SHP77 treated with DMSO at 0.1 percent for 48 hours (cell line): ENCODE data around the gene ETS1.
A peak's percentile ranks its signal among the peaks of the same experiment; 100 is the strongest.

Source experiments
- DNase-seq: peaks from one replicate; lab custom pipeline; 2025; lab: John Stamatoyannopoulos, UW

ETS1 gene

DNA sequence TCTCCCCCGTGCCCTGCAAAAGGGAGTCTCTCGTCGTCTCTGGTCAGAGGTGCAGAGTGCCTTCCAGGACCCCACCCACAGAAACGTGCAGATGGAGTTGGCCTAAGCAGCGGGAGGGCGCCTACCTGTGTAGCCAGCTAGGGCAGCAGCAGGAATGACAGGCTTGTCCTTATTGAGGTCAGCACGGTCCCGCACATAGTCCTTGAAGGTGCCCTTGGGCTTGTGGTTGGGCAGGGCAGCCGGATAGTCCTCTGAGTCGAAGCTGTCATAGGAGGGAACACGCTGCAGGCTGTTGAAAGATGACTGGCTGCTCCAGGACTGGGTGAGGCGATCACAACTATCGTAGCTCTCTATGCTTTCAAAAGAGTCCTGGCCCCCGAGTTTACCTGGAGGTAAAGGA lies 107.3 kb downstream of the ETS1 start:
- no peak for DNase-seq

DNA sequence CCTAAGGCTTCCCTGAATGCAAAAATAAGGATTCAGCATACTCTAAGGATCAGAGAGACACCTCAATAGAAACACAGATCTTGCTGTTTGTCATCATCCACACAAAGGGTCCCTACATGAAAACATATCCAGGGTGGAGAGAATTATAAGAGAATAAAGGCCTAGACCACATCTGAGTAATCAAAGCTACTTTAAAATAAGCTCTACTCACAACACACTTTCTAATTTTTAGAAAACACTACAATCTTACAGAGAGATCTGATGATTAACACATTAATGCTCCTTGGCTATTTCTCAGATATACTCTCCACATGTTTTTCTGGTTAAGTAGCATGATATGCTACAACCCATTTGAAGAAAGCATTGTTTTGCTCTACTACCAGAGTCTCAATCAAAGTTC lies 108.2 kb downstream of the ETS1 start:
- DNase-seq: no peak

DNA sequence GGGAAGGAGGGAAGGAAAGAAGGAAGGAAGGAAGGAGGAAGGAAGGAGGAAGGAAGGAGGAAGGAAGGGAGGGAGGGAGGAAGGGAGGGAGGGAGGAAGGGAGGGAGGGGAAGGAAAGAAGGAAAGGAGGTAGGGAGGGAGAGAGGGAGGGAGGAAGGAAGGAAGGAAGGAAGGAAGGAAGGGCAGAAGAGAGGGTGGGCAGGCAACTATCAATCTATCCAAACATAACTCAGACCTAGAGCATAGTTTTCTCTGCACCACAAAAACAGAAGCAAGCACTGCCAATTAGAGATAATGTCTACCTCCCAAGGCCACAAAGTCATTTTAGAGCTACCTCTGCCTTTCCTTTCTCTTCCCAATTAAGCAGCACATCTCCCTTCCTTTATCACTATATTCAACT lies 109.1 kb downstream of the ETS1 start:
- DNase-seq: no peak

DNA sequence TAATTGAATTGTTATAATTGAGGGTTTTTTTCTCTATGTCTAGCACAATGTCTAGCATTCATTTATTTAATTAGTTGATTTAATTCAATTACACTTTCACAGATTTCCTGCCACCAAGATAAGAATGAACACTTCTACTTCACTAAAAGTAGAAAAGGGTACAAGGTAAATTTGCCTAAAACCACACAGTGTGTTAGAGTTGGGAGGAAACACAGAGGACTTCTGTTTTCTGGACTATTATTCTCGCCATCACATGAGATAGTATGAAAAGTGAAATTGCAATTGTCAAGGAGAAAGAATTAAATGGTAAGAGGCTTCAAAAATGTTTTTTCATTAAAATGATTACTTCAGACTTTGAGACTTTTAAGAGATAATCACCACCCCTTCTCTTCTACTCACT lies 109.5 kb downstream of the ETS1 start:
- no peak for DNase-seq

DNA sequence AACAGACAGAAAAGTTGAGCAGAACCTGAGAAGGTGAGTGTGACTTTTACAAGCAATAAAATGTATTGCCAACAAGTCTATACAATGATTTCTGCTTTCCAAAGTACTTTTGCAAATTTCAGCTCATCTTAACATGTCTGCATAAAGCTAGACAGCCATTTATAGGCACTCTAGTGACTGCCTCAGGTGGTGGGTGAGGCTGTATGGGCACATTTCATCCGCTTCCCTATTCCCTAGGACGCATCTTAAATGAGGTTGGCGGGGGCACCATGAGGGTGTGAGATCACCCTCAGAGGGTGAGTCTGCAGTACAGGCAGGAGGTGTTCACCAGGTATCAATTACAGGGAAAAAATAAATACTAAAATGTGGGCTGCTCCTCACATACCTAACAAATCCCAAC lies 110.1 kb downstream of the ETS1 start:
- no peak for DNase-seq

DNA sequence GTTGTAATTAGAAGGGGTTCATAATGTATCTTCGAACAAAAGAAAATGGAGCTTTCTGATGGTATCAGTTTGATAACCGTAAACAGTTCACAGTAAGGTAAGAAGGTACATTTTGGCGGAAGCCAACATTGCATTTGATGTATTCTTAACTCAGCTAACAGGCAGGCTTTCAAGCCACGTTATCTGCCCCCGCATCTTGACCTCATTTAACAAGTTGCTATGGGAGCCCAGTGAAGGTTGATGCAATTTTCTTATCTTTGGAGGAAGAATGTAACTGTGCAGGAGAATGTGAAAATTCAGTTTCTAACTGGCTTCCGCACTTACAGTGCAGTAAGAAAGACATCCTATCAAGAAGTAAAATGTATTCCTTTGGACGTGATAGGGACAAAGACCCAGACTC lies 110.6 kb downstream of the ETS1 start:
- DNase-seq: no peak

DNA sequence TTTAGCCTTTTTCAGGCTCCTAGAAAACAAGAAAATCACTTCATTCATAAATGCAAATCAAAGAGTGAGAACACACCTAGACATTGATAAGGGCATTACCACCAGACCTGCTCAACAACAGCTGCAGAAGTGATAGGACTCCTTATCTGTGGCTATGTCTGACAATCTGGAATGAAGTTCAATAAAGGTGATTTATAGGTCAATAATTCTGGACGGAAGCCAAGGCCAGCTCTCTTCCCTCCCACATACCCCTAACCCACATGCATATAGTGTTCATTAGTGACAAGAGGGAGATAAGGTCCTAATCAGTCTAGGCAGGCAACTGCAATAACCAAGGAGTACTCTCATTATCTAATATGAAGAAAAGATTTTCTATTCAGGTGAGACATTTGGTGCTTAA lies 111.3 kb downstream of the ETS1 start:
- DNase-seq: no peak

DNA sequence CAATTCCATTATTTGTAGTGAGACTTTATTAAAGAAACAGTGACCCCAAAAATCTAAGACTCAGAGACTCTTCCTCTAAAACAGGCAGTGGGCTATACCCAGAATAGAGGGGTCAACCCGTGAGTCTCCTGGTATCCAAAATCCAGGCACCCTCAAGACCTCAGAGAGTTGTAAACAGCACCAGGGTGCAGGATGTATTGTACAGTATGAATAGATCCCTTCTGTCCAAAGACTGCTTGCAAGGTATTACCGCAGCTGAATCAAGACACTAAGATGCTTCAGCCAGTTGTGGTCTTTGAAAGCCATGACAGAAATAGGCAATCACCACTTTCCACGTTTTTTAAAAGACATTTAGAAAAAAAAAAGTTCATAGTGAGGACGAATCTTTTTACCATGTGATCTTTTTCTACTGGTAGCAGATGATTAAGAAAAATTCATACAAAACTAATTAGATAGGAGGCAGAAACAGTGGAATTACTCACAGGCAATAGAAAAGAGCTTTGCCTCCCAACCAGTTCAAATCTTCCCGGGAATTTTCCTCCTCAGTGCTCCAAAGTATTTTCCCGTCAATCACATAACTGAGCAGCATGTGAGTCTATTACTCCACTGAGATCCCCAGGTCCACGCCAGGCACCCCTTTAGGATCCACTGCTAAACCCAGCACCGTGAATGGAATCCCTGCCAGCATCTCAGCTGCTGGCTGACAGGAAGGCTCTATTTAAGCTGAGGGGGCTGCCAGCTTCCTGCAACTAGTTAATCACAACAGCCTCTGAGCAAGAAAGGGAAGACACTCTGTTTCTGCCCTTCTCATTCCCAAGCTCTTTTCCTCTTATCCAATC lies 113.1 kb downstream of the ETS1 start:
- no peak for DNase-seq

DNA sequence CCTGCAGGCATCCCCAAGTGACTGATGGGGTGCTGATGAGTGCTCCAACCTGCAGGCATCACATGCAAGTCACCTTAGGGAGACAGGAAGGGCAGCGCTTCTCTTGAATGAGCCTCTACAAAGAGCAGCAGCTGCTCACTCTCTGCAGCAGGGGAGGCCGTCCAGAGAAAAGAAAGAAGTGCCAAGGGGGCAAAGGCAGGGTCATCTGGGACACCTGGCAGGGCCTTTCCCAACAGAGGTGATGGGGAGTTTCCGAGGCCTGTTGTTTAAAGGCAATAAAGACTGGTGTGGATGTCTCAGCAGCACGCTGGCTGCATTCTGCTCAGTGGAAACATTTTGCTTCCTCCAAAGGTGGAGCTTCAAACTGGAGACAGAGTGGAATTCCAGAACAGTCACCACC lies 113.7 kb downstream of the ETS1 start:
- DNase-seq: peak; percentile 49

DNA sequence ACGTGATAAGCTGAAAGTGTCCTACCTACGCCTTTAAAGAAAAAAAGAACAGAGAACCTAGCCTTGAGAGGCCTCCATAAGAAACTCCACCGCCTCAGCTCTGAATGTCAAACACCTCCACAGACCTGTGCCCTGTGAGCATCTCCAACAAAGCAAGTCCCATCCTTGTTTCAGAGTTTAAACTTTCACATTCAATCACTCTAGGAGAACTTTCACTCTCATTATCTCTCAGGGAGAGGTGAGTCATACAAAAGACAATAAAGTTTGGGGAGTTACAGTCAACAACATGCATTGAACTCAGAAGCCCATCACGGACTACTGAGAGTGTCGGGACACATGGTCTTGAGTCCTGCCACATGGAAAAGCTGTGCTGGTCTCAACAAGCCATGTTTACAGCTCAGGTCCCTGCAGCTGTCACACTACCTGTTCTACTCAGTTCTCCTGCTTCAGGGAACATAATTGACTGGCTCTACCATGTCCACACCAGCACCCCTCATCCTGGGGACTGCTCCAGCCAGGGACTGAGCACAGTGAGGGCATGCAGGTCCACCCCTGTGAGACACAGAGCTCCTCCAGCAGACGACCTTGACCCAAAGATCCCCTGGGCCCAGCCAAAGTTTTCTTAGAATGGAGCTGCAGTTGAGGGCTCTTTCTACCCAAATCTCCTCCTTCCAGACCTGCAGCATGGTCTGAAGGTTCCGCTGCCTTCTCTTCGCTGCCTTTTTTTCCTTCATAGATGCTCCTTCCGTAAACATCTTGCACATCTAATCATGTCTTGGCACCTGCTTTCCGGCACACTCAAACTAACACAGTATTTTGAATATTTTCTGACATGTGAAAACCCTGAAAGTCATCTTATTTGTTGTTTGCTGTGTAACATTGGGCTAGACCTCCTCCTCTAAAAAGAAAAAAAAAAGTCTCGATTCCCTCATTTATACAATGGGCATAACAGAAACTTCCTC lies 114.9 kb downstream of the ETS1 start:
- DNase-seq: no peak

DNA sequence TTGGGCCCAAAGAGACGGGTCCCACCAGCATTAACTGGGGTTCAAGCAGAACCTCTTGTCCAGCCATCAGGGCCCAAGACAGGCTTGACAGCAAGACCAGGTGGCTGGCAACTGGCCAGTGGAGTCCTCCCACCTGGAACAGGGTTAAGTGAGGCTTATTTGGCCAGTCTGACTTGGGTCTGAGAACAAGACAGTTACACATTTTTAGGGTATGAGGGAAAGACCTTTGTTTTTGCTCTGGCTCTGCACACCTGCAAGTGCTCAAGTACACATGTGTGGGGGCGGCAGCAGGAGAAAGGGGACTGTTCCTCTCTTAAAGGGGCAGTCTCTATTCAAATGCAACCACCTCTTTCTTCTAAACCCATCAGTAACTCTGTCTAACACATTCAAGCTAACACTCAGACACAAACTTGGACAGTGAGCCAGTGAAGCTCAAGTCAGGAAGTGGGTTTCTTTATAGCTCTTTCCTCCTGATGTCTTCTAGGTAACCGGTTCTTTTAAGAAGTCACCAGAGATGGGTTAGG lies 116.2 kb downstream of the ETS1 start:
- no peak for DNase-seq

DNA sequence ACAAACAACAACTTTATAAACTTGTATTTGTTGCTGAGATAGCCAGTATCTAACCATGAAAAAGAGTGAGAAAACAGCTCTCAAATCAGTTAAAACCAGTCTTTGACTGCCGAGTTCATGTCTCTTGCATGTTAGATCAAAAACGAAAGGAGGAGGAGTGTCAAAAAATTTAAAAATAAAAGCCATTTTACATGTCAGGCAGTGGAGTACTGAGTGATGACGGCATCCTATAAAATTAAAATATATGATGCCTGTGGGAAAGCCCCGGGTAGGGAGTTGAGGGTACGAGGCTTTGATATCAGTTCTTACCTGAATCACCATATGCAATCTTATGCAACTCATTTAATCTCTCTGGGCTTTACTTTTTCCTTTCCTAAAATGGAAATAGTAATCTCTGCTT lies 117.3 kb downstream of the ETS1 start:
- no peak for DNase-seq

DNA sequence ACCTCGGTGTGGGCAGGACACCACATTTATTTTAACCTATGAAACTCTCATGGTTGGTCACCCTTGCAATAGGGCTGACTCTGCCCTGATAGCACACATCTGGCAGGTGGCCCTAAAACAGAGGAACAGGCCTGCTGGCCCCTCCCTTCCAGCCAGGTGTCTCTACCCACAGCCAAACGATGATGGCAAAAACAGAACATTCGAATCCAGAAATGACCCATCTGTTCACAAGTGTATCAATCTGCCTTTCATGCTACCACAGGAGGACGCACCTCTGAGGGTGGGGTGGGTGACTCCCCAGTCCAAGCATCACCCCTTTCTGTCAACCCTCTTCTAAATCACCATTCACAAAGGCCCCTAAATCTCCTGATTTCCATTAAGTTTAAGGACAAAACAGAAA lies 118.1 kb downstream of the ETS1 start:
- no peak for DNase-seq

DNA sequence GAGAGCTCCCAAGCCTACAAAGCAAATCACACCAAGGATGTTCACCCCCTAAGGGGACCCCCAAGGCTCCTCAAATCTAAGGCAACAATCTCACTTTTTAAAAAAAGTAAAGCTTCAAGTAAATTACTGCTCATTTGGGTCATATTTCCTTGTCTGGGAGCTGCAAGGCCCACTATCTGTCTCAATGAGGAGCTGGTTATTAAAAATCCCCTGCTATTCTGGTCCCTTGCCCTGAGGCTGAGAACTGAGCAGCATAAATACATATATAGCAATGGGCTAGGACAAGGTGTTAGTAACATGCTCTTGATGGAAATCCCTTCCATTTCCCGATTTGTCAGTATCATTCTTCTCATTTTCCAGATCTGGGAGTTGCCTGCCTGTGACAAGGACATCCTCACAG lies 119.2 kb downstream of the ETS1 start:
- no peak for DNase-seq

DNA sequence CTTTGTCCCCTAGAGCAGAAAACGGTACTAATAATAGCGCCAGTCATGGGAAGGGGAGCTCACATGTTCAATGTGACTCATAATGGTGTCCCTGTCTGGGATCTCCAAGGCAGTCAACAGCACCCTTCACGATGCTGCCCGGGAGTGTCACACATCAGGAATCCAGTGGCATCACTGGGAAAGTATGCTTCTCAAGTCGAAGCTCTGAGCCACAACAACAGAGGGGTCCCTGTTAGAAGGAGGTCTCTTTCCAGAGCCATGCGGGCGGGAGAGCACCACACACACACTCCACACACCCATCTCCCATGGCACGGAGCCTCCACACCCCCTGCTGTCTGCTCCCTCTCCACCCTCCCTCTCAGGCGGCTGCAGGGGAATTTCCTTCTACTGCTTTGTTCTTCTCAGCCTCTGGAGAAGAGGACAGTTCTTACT lies 119.7 kb downstream of the ETS1 start:
- no peak for DNase-seq

DNA sequence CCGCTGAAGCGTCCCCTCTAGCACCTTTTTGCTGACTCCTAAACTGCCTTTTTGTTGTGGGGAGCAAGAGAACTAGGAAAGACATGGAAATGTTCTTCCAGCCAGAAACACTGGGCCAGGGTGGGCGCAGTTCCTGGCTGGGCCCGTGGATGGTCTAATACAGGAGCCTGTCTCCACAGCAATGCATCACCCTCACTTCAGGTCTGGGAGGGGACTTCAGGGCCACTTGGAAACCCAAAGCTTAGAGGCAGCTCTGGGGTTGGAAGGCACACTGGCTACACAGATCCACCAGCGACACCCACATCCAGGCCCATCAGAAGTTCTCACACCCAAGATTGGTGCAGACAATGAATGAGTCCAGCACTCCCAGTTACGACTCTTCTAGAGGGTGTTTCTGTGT lies 120.3 kb downstream of the ETS1 start:
- no peak for DNase-seq

DNA sequence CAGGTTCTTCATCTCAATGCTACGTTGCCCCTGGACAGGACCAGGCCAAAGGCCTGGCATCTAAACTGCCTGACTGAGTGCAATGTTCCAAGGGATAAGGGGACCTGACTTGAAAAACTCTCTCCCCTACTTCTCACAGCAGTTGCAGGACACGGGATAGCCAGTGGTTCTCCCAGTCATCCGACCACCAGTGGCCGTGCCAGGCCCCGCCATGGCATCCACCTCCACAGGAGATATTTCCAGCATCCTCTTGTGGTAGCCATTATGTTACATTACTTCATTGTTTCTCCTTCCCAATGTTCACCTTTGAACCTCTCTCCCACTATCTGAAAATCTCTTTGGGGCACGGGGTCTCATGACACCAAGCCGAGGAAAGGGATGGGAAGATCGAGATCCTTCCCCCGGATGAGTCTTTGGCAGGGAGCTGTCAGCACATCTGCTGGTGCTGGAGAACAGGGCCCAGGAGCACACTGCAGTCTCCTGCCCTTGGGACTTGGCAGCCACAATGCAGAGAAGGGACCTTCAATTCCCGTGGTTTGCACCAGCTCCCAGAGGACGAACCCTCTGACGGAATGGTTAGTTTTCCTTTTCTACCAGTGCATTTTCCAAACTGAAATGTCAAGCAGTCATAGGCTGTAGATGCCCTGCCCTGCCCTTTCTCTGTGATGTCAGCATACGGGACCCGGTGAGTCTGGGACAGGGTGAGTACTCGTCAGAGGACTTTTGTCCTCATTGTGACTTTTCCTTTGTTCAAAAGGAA lies 121.2 kb downstream of the ETS1 start:
- DNase-seq: no peak

DNA sequence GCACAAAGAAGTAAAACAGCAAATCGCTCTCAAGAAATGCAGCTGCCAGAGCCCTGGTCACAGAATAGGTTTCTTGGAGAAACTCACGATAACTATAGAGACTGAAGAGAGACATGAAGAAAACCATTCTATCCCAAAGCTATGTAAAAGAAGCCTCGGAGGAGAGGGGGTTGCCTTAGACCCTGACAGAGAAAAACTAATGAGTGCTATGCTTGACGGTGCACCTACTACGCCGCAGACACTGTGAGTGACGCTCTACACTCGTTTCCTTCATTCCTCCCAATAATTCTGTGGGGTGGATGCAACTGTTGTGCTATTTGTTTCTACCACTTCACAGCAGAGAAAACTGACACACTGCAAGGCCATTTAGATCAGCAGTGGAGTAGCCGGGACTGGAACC lies 121.8 kb downstream of the ETS1 start:
- no peak for DNase-seq

DNA sequence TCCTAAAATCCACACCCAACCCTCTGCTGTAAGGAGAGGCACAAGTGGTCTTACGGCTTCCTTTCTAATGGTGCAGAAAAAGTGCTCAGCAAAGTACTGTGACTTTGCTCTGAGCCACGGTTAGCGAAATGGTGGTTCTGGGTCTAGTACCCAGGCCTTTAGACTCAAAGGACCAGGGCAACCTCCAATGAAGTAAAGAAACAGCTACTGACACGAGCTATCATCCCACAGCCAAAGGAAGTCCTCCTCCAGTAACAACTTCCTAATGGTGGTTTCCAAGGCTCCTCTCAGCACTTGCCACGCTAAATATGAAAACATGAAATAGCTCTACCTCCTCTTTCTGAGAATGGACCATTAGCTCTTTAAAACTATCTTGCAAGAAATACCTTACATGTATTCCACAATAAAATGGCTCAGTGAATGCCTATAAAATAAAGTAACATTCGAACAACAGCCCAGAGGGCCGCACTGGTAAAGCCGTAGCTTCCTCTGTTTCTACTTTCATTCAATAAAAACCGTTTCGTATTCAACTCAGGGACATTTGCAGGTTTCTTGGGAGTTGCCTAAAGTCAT lies 122.4 kb downstream of the ETS1 start:
- no peak for DNase-seq

DNA sequence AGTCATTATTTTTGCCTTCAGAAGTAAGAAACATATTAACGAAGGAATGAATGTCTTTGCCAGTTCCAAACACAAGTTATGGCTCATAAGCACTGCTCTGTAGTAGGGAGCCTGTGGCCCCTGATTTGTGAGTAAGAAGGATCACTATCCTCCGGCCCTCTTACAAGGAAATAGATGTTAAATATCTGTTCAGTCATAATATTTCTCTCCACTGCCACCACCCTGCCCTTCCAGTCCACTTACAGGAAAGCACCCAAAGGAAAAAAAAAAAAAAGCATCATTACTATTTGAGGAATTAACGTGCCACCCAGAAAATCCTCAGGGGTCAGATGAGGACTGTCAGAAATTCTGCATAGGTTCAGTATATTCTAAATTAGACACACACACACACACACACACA lies 123.4 kb downstream of the ETS1 start:
- no peak for DNase-seq

DNA sequence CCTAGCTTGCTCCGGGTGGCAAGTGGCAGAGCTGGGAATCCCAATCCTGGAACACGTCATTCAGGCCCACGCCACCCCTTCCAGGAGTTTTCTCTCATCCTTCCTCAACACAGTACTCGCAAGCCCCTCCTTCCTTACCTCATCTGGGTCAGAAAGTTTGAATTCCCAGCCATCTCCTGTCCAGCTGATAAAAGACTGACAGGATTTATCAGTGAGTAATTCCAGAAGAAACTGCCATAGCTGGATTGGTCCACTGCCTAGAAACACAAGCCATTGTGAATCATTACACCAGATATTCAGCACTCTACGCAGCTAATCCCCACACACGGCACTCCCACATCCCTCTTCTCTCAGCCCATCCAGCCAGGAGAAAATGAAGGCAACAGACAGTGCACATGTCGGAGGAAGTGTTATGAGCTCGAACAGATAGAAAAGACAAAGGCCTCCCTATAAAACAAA lies 124.0 kb downstream of the ETS1 start:
- DNase-seq: no peak

DNA sequence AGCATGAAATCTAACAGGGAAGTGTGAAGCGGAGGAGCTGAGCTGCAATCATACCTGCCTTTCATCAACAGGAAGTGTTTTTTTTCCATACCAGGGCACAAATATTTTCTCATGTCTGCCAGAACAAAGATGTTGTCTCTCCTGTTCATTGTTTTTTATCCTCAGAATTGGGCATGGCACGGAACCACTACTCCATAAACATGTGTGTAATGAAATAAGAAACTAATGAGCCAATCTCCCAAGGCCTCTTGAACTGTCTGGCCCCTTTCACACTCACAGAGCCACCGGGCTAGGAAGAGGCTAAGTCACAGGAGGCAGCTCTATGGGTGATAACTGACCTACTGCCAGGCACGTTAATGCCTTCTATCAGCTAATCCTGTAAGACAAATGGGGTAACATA lies 124.4 kb downstream of the ETS1 start:
- no peak for DNase-seq
